CD8-positive, alpha-beta memory T cell (primary cell): ENCODE results near the gene TMEM217. TPM values are rescaled to one million over a fixed set of nuclear protein-coding genes. Genes with fewer than 3 reads are reported as not detected.
A peak's percentile ranks its signal among the peaks of the same experiment; 100 is the strongest.

ENCODE experiments used
- CTCF ChIA-PET: fragments of 350-600 bp; sonication (Branson Sonifier 250); formaldehyde crosslinking; loops from one replicate; lab custom pipeline; 2021; ENCODE audit warnings: antibody characterized with exemption; lab: Charles Lee
- POLR2A ChIA-PET: fragments of 350-600 bp; sonication (Branson Sonifier 250); formaldehyde crosslinking; loops from one replicate; lab custom pipeline; 2021; ENCODE audit warnings: antibody characterized with exemption; lab: Charles Lee
- DNase-seq, 5 donors: peaks; one replicate each; pipeline versions ENCODE4 v3.0.0 to v3.0.0-alpha.2; 2020 to 2022; ENCODE audit warnings: mixed read lengths in 1 of 5
- H3K27ac ChIP-seq: one replicate; pipeline ENCODE4 v1.7.0; 2013; ENCODE audit warnings: low read depth, mild to moderate bottlenecking, low read length, moderate library complexity
- H3K27me3 ChIP-seq: 2 replicates; pipeline ENCODE4 v1.7.0; 2013; ENCODE audit warnings: low read length, mild to moderate bottlenecking; ENCODE audit not compliant: insufficient read depth, poor library complexity, severe bottlenecking
- H3K36me3 ChIP-seq: 2 replicates; pipeline ENCODE4 v1.7.0; 2013; ENCODE audit warnings: mild to moderate bottlenecking, low read length, moderate library complexity; ENCODE audit not compliant: insufficient read depth
- H3K4me1 ChIP-seq: 2 replicates; pipeline ENCODE4 v1.7.0; 2013; ENCODE audit warnings: mild to moderate bottlenecking, low read length, moderate library complexity; ENCODE audit not compliant: insufficient read depth
- H3K4me3 ChIP-seq: 2 replicates; pipeline ENCODE4 v1.7.0; 2013; ENCODE audit warnings: mild to moderate bottlenecking, low read length
- H3K9me3 ChIP-seq: 2 replicates; pipeline ENCODE4 v1.7.0; 2013; ENCODE audit warnings: mild to moderate bottlenecking, low read length
- H3K27ac Mint-ChIP-seq, 8 donors: one replicate each; pipeline ENCODE4 v1.8.0; 2020 to 2021; ENCODE audit warnings: mixed read lengths in 8 of 8, mild to moderate bottlenecking in 6 of 8, inconsistent platforms in 3 of 8, moderate library complexity in 3 of 8
- H3K27me3 Mint-ChIP-seq, 2 donors: one replicate each; pipeline ENCODE4 v1.8.0; 2020 to 2021; ENCODE audit warnings: mixed read lengths in 2 of 2, mild to moderate bottlenecking in 1 of 2, moderate library complexity in 1 of 2
- H3K36me3 Mint-ChIP-seq, 3 donors: one replicate each; pipeline ENCODE4 v1.8.0; 2020 to 2021; ENCODE audit warnings: mixed read lengths in 3 of 3, inconsistent platforms in 1 of 3, mild to moderate bottlenecking in 1 of 3
- H3K4me1 Mint-ChIP-seq, 3 donors: one replicate each; pipeline ENCODE4 v1.8.0; 2020 to 2021; ENCODE audit warnings: mixed read lengths in 3 of 3, inconsistent platforms in 1 of 3, mild to moderate bottlenecking in 1 of 3
- H3K4me3 Mint-ChIP-seq, 7 donors: one replicate each; pipeline ENCODE4 v1.8.0; 2020 to 2021; ENCODE audit warnings: mixed read lengths in 7 of 7, mild to moderate bottlenecking in 6 of 7, moderate library complexity in 4 of 7, inconsistent platforms in 2 of 7
- H3K9me3 Mint-ChIP-seq, 5 donors: one replicate each; pipeline ENCODE4 v1.8.0; 2020 to 2022; ENCODE audit warnings: mixed read lengths in 5 of 5, mild to moderate bottlenecking in 3 of 5, moderate library complexity in 2 of 5, inconsistent platforms in 1 of 5
- polyA plus RNA-seq: library from polyadenylated mRNA; unstranded; fragments of 300-500 nt; fragmentation: Illumina TruSeq; gene quantifications from one replicate; pipeline ENCODE4 v1.2.3, GENCODE V29; 2021
- total RNA-seq, 2 experiments: library from RNA; stranded (reverse); gene quantifications; one replicate each; pipeline ENCODE4 v1.2.3, GENCODE V29; 2021

The TMEM217 gene
- total and polyA plus RNA-seq, 3 experiments from 2014 or later: 0.44 to 6.6 (median 4.2) TPM

- H3K27ac Mint-ChIP-seq: no peak overlapping the region
- POLR2A ChIA-PET: interaction anchor here (0.6 kb wide), 1 partner anchor 25 kb away, joined by 10 read pairs; no protein-coding TSS in a partner anchor
- CTCF ChIA-PET: interaction anchor here (0.7 kb wide), 1 partner anchor 32 kb away, joined by 3 read pairs; no protein-coding TSS in a partner anchor
- Histone ChIP-seq H3K9me3 (no peaks in the 10 kb centered on the region), H3K4me3 (no peak overlapping the region), H3K27me3 (no peaks in the 10 kb centered on the region), H3K4me1 (peaks cover 11% of the 10 kb centered on the region), H3K27ac (peak overlapping the region; percentile 18), H3K36me3 (no peaks in the 10 kb centered on the region)
- H3K4me3 Mint-ChIP-seq: no peak overlapping the region
- H3K36me3 Mint-ChIP-seq: no peaks in the 10 kb centered on the region
- H3K9me3 Mint-ChIP-seq: no peaks in the 10 kb centered on the region
- peaks cover 3 to 6% of the 10 kb centered on the region in 2 donors for H3K27me3 Mint-ChIP-seq
- no peak for DNase-seq
- peaks cover 7 to 12% (median 11%) of the 10 kb centered on the region in 3 donors for H3K4me1 Mint-ChIP-seq
These were observed 16.0 kb downstream of the TMEM217 start for GRCh38 chr6:37241775-37242428.

GRCh38 chr6:37241131-37241530, 16.8 kb downstream of the TMEM217 start:
- H3K4me3 Mint-ChIP-seq: no peak overlapping the region
- no peak for DNase-seq
- no peak overlapping the region for H3K27ac Mint-ChIP-seq
- H3K9me3 Mint-ChIP-seq: no peaks in the 10 kb centered on the region
- peaks cover 7 to 12% (median 11%) of the 10 kb centered on the region in 3 donors for H3K4me1 Mint-ChIP-seq
- no peak overlapping the region for H3K27ac ChIP-seq
- no peaks in the 10 kb centered on the region for H3K36me3 ChIP-seq
- ChIA-PET POLR2A (interaction anchor here (0.6 kb wide), 1 partner anchor 25 kb away, joined by 10 read pairs; no protein-coding TSS in a partner anchor), CTCF (interaction anchor here (0.7 kb wide), 1 partner anchor 31 kb away, joined by 3 read pairs; no protein-coding TSS in a partner anchor)
- no peak overlapping the region for H3K4me3 ChIP-seq
- H3K27me3 ChIP-seq: no peaks in the 10 kb centered on the region
- H3K27me3 Mint-ChIP-seq: peaks cover 2 to 3% of the 10 kb centered on the region in 2 donors
- peaks cover 11% of the 10 kb centered on the region for H3K4me1 ChIP-seq
- no peaks in the 10 kb centered on the region for H3K36me3 Mint-ChIP-seq
- no peaks in the 10 kb centered on the region for H3K9me3 ChIP-seq

GRCh38 chr6:37239950-37240713, 17.8 kb downstream of the TMEM217 start:
- Mint-ChIP-seq H3K27me3 (no peaks in the 10 kb centered on the region), H3K9me3 (no peaks in the 10 kb centered on the region), H3K4me1 (peaks cover 7 to 12% (median 11%) of the 10 kb centered on the region in 3 donors), H3K27ac (peak overlapping the region in 6 of 8 donors; percentile 25 to 73 (median 38)), H3K36me3 (no peaks in the 10 kb centered on the region), H3K4me3 (no peak overlapping the region)
- H3K4me1 ChIP-seq: peaks cover 11% of the 10 kb centered on the region
- H3K36me3 ChIP-seq: no peaks in the 10 kb centered on the region
- DNase-seq: peak; percentile 3 to 76 (median 14)
- ChIA-PET CTCF (interaction anchor here (0.6 kb wide), 1 partner anchor 446 kb away, joined by 3 read pairs; no protein-coding TSS in a partner anchor), POLR2A (no interaction called here)
- H3K4me3 ChIP-seq: no peak overlapping the region
- no peaks in the 10 kb centered on the region for H3K9me3 ChIP-seq
- peak overlapping the region; percentile 58 for H3K27ac ChIP-seq
- H3K27me3 ChIP-seq: no peaks in the 10 kb centered on the region

- Mint-ChIP-seq H3K36me3 (no peaks in the 10 kb centered on the region), H3K27me3 (no peaks in the 10 kb centered on the region), H3K4me3 (no peak overlapping the region), H3K27ac (peak overlapping the region in 5 of 8 donors; percentile 32 to 64 (median 41)), H3K9me3 (no peaks in the 10 kb centered on the region), H3K4me1 (peaks cover 7 to 12% (median 11%) of the 10 kb centered on the region in 3 donors)
- H3K36me3 ChIP-seq: no peaks in the 10 kb centered on the region
- H3K4me3 ChIP-seq: no peak overlapping the region
- no peaks in the 10 kb centered on the region for H3K27me3 ChIP-seq
- H3K4me1 ChIP-seq: peaks cover 11% of the 10 kb centered on the region
- POLR2A ChIA-PET: no interaction called here
- CTCF ChIA-PET: interaction anchor here (0.6 kb wide), 1 partner anchor 445 kb away, joined by 3 read pairs; no protein-coding TSS in a partner anchor
- peak overlapping the region; percentile 58 for H3K27ac ChIP-seq
- DNase-seq: no peak
- no peaks in the 10 kb centered on the region for H3K9me3 ChIP-seq
These were observed 18.4 kb downstream of the TMEM217 start for GRCh38 chr6:37239526-37239925.

GRCh38 chr6:37238381-37238780, 19.6 kb downstream of the TMEM217 start:
- CTCF ChIA-PET: no interaction called here
- Mint-ChIP-seq H3K4me1 (peaks cover 7 to 12% (median 11%) of the 10 kb centered on the region in 3 donors), H3K4me3 (no peak overlapping the region), H3K36me3 (no peaks in the 10 kb centered on the region), H3K9me3 (no peaks in the 10 kb centered on the region), H3K27me3 (no peaks in the 10 kb centered on the region), H3K27ac (peak overlapping the region in 1 of 8 donors; percentile 5)
- DNase-seq: no peak
- Histone ChIP-seq H3K36me3 (no peaks in the 10 kb centered on the region), H3K4me3 (no peak overlapping the region), H3K27ac (no peak overlapping the region), H3K27me3 (no peaks in the 10 kb centered on the region), H3K9me3 (no peaks in the 10 kb centered on the region), H3K4me1 (peaks cover 11% of the 10 kb centered on the region)
- POLR2A ChIA-PET: no interaction called here

- Histone ChIP-seq H3K36me3 (no peaks in the 10 kb centered on the region), H3K9me3 (no peaks in the 10 kb centered on the region), H3K27ac (no peak overlapping the region), H3K27me3 (no peaks in the 10 kb centered on the region), H3K4me3 (no peak overlapping the region), H3K4me1 (peaks cover 11% of the 10 kb centered on the region)
- Mint-ChIP-seq H3K27ac (peak overlapping the region in 1 of 8 donors; percentile 47), H3K4me3 (no peak overlapping the region), H3K9me3 (no peaks in the 10 kb centered on the region), H3K36me3 (no peaks in the 10 kb centered on the region), H3K27me3 (peaks cover 0 to 2% of the 10 kb centered on the region in 2 donors), H3K4me1 (peaks cover 7 to 12% (median 11%) of the 10 kb centered on the region in 3 donors)
- ChIA-PET POLR2A (no interaction called here), CTCF (interaction anchor here (1.1 kb wide), 1 partner anchor 28 kb away, joined by 3 read pairs; no protein-coding TSS in a partner anchor)
- DNase-seq: no peak
These were observed 20.2 kb downstream of the TMEM217 start for GRCh38 chr6:37237789-37238188.

- Histone ChIP-seq H3K27ac (no peak overlapping the region), H3K36me3 (no peaks in the 10 kb centered on the region), H3K4me1 (peaks cover 11% of the 10 kb centered on the region), H3K4me3 (no peak overlapping the region), H3K27me3 (no peaks in the 10 kb centered on the region), H3K9me3 (no peaks in the 10 kb centered on the region)
- no peaks in the 10 kb centered on the region for H3K9me3 Mint-ChIP-seq
- peaks cover 2 to 5% of the 10 kb centered on the region in 2 donors for H3K27me3 Mint-ChIP-seq
- POLR2A ChIA-PET: no interaction called here
- peaks cover 7 to 12% (median 11%) of the 10 kb centered on the region in 3 donors for H3K4me1 Mint-ChIP-seq
- H3K4me3 Mint-ChIP-seq: no peak overlapping the region
- DNase-seq: no peak
- no peaks in the 10 kb centered on the region for H3K36me3 Mint-ChIP-seq
- H3K27ac Mint-ChIP-seq: no peak overlapping the region
- CTCF ChIA-PET: interaction anchor here (1.1 kb wide), 1 partner anchor 27 kb away, joined by 3 read pairs; no protein-coding TSS in a partner anchor
These were observed 21.0 kb downstream of the TMEM217 start for GRCh38 chr6:37236921-37237320.
